RWPE2 (cell line): ENCODE data around the gene TRIM47.

Experiments
- ATAC-seq: fragments of 200-7000 bp; cut with Tn5 transposase; 3 replicates; pipeline ENCODE4 v1.9.1; 2021; ENCODE audit warnings: low read depth
- DNase-seq: peaks from one replicate; pipeline ENCODE4 v3.0.0-alpha.2; 2020; ENCODE audit warnings: low spot score
- H3K27ac ChIP-seq: fragments of 450-650 bp; 2 replicates; pipeline ENCODE4 v1.5.1; 2017; ENCODE audit warnings: mild to moderate bottlenecking; ENCODE audit not compliant: poor library complexity, severe bottlenecking
- H3K27me3 ChIP-seq: fragments of 250-450 bp; sonication (Bioruptor Pico); 2 replicates; pipeline ENCODE4 v1.5.1; 2021; ENCODE audit warnings: mild to moderate bottlenecking, moderate library complexity; ENCODE audit not compliant: insufficient read depth, poor library complexity, severe bottlenecking
- H3K36me3 ChIP-seq: fragments of 250-450 bp; sonication (Bioruptor Pico); 2 replicates; pipeline ENCODE4 v1.5.1; 2020; ENCODE audit warnings: low read depth, mild to moderate bottlenecking, moderate library complexity
- H3K4me1 ChIP-seq: fragments of 250-450 bp; sonication (Bioruptor Pico); 2 replicates; pipeline ENCODE4 v1.5.1; 2021; ENCODE audit warnings: mild to moderate bottlenecking, moderate library complexity; ENCODE audit not compliant: insufficient read depth, poor library complexity, severe bottlenecking
- H3K4me3 ChIP-seq: fragments of 250-450 bp; sonication (Bioruptor Pico); 2 replicates; pipeline ENCODE4 v1.5.1; 2021; ENCODE audit warnings: mild to moderate bottlenecking, moderate library complexity; ENCODE audit not compliant: severe bottlenecking
- H3K9me3 ChIP-seq: fragments of 250-450 bp; sonication (Bioruptor Pico); 2 replicates; pipeline ENCODE4 v1.5.1; 2021; ENCODE audit warnings: mild to moderate bottlenecking, moderate library complexity; ENCODE audit not compliant: severe bottlenecking
- CTCF ChIP-seq: fragments of 450-650 bp; IDR thresholded peaks from one replicate; pipeline ENCODE4 v1.5.1; 2017; ENCODE audit warnings: mild to moderate bottlenecking, moderate library complexity; ENCODE audit not compliant: poor library complexity, severe bottlenecking

Gene TRIM47

GRCh38 chr17:75915268-75915667 lies 36.9 kb upstream of the TRIM47 start:
- Histone ChIP-seq H3K9me3 (no peaks in the 10 kb centered on the region), H3K4me3 (no peak overlapping the region), H3K4me1 (peaks cover 4% of the 10 kb centered on the region), H3K36me3 (peaks cover 18% of the 10 kb centered on the region), H3K27me3 (no peaks in the 10 kb centered on the region), H3K27ac (no peak overlapping the region)
- no peak for TF ChIP-seq CTCF
- DNase-seq (no peak), ATAC-seq (no peak)

GRCh38 chr17:75914643-75915267 lies 36.4 kb upstream of the TRIM47 start:
- Histone ChIP-seq H3K9me3 (no peaks in the 10 kb centered on the region), H3K4me3 (no peak overlapping the region), H3K27ac (no peak overlapping the region), H3K4me1 (peaks cover 9% of the 10 kb centered on the region), H3K27me3 (no peaks in the 10 kb centered on the region), H3K36me3 (peaks cover 18% of the 10 kb centered on the region)
- DNase-seq, result no peak
- no peak for TF ChIP-seq CTCF
- no peak for ATAC-seq

GRCh38 chr17:75913537-75914210 lies 35.3 kb upstream of the TRIM47 start:
- DNase-seq (no peak), ATAC-seq (no peak)
- Histone ChIP-seq H3K9me3 (no peaks in the 10 kb centered on the region), H3K27ac (no peak overlapping the region), H3K27me3 (no peaks in the 10 kb centered on the region), H3K36me3 (peaks cover 15% of the 10 kb centered on the region), H3K4me1 (peaks cover 10% of the 10 kb centered on the region), H3K4me3 (no peak overlapping the region)
- TF ChIP-seq CTCF, result no peak

GRCh38 chr17:75910699-75911098 lies 32.3 kb upstream of the TRIM47 start:
- peaks cover 10% of the 10 kb centered on the region for H3K4me1 ChIP-seq
- no peak overlapping the region for H3K4me3 ChIP-seq
- H3K27ac ChIP-seq, result peak overlapping the region; percentile 44
- H3K9me3 ChIP-seq, result no peaks in the 10 kb centered on the region
- H3K36me3 ChIP-seq, result peaks cover 7% of the 10 kb centered on the region
- H3K27me3 ChIP-seq, result no peaks in the 10 kb centered on the region
- ATAC-seq (no peak), DNase-seq (no peak)
- no peak for TF ChIP-seq CTCF

GRCh38 chr17:75909812-75910274 lies 31.5 kb upstream of the TRIM47 start:
- Histone ChIP-seq H3K27ac (peak overlapping the region; percentile 44), H3K36me3 (peaks cover 7% of the 10 kb centered on the region), H3K4me3 (no peak overlapping the region), H3K9me3 (no peaks in the 10 kb centered on the region), H3K27me3 (no peaks in the 10 kb centered on the region), H3K4me1 (peaks cover 16% of the 10 kb centered on the region)
- TF ChIP-seq CTCF, result no peak
- peak; percentile 60 for ATAC-seq
- DNase-seq, result peak; percentile 69
